Thyroid gland (tissue), 4 donors: Measurements from ENCODE around the gene TMEM225. TPM values are rescaled to one million over a fixed set of nuclear protein-coding genes. Genes with fewer than 3 reads are reported as not detected.

ENCODE experiments used
- DNase-seq, 2 donors: peaks; one replicate each; pipeline ENCODE4 v3.0.0-alpha.2; 2019
- H3K27ac ChIP-seq, 3 donors: fragments of 200-600 bp; sonication (generic); 1 replicate in 2 of 3; 2 replicates in 1 of 3; pipeline ENCODE4 v1.5.1; 2016 to 2019; ENCODE audit warnings: mild to moderate bottlenecking in 1 of 3, moderate library complexity in 1 of 3
- H3K27me3 ChIP-seq: fragments of 200-600 bp; sonication (generic); one replicate; pipeline ENCODE4 v1.5.1; 2019
- H3K36me3 ChIP-seq, 2 donors: fragments of 200-600 bp; sonication (generic); one replicate each; pipeline ENCODE4 v1.5.1; 2016 to 2019
- H3K4me1 ChIP-seq, 2 donors: fragments of 200-600 bp; sonication (generic); one replicate each; pipeline ENCODE4 v1.5.1; 2017 to 2019
- H3K4me3 ChIP-seq, 3 donors: fragments of 200-600 bp; sonication (generic); replicated peaks in 1 of 3; 1 replicate in 2 of 3; 2 replicates in 1 of 3; pipeline ENCODE4 v1.5.1; 2016; ENCODE audit warnings: mild to moderate bottlenecking in 1 of 3
- H3K9me3 ChIP-seq: fragments of 200-600 bp; sonication (generic); one replicate; pipeline ENCODE4 v1.5.1; 2017
- CTCF ChIP-seq, 6 experiments: fragments of 200-600 bp in 3 of 6; fragments of 450-650 bp in 3 of 6; sonication (generic) in 3 of 6; IDR thresholded peaks; one replicate each; pipeline ENCODE4 v1.5.1; 2016 to 2019; ENCODE audit warnings: antibody characterized with exemption in 6 of 6, mild to moderate bottlenecking in 2 of 6, inconsistent platforms in 1 of 6, moderate library complexity in 1 of 6
- POLR2A ChIP-seq, 2 donors: fragments of 450-650 bp; IDR thresholded peaks; one replicate each; pipeline ENCODE4 v1.6.1; 2017; ENCODE audit warnings: antibody characterized with exemption in 2 of 2, mild to moderate bottlenecking in 2 of 2, moderate library complexity in 1 of 2
- WGBS, 2 donors: methylation state at CpG; one replicate each; pipeline ENCODE4 v1.1.5; 2017; 5-methylcytosine and 5-hydroxymethylcytosine counted together
- intact Hi-C: fragments of 100-400 bp; cut with DNase I; formaldehyde crosslinking; loops from one replicate; pipeline ENCODE4 v1.15.1; 2023
- total RNA-seq, 4 donors: library from RNA; depleted of rRNA; stranded (reverse); fragments of >200 nt; gene quantifications; one replicate each; pipeline ENCODE4 v1.2.3, GENCODE V29; 2016

TMEM225 gene
- not detected for total RNA-seq

DNA sequence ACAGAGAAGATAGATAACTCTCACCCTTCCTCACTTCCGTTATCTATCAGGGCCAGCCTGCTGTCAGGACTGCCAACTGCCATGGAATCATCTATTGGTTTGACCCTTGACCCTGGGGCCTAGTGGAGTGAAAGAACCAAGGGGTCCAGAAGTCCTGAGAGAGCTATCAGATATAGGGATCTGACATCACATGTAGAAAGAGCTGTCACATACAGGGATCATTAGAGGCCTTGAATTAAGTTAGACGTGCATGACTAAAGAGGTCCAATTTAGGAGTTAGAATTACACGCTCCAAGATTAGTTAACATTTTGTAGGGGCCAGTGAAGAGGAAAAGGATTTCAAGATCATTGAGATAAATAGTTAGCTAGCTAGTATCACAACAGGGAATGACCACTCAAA is at the start of gene TMEM225:
Gene TMEM225 (minus strand): TSS at position 101 of the 400 bp plus-strand sequence. CDS start 245 bp downstream, outside the sequence.
- no peak within 1 kb of the TSS for H3K27ac ChIP-seq
- intact Hi-C loops, result no loop called here
- WGBS, 2 donors, result 75 to 90% methylated on average over 3 of the region's 3 CpGs
- no peaks in the 10 kb centered on the region for H3K36me3 ChIP-seq
- H3K9me3 ChIP-seq, result no peaks in the 10 kb centered on the region
- H3K27me3 ChIP-seq, result no peaks in the 10 kb centered on the region
- H3K4me3 ChIP-seq, result no peak within 1 kb of the TSS
- TF ChIP-seq CTCF (IDR thresholded peaks at IDR 0.05), result no peak
- no peak for TF ChIP-seq POLR2A (IDR thresholded peaks at IDR 0.05)
- no peaks in the 10 kb centered on the region for H3K4me1 ChIP-seq
- no peak for DNase-seq

- TF ChIP-seq CTCF (IDR thresholded peaks at IDR 0.05) (no peak), POLR2A (IDR thresholded peaks at IDR 0.05) (no peak)
- no peaks in the 10 kb centered on the region for H3K36me3 ChIP-seq
- intact Hi-C loops, result no loop called here
- 83 to 84% methylated on average over 1 of the region's 1 CpG for WGBS, 2 donors
- no peak overlapping the region for H3K27ac ChIP-seq
- H3K27me3 ChIP-seq, result no peaks in the 10 kb centered on the region
- H3K4me3 ChIP-seq, result no peak overlapping the region
- no peaks in the 10 kb centered on the region for H3K9me3 ChIP-seq
- no peak for DNase-seq
- no peaks in the 10 kb centered on the region for H3K4me1 ChIP-seq
Observed at GRCh38 chr11:123924027-123924426, 38.6 kb upstream of the TMEM225 start.

DNA sequence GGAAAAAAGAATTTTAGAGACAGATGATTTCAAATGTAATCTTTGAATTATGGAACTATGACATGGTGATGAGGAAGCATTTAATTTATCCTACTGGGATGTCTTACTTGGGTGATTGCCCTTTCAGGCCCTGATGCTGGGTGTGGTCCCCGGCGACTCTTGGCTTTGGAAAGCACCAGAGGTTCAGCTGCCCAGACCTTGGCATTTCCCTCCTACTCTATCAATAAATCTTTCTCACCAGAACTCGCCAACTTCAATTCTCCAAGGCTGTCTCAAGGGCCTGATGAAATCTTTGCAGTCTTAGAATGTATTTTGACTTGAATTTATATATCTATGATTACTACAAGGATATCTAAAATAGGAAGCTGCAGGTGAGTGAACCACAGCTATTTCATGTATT is 35.5 kb upstream of the TMEM225 start:
- no peak for TF ChIP-seq POLR2A (IDR thresholded peaks at IDR 0.05)
- TF ChIP-seq CTCF (IDR thresholded peaks at IDR 0.05), result no peak
- DNase-seq, result no peak

GRCh38 chr11:123905826-123906225 is 20.4 kb upstream of the TMEM225 start:
- DNase-seq, result no peak
- Histone ChIP-seq H3K4me1 (no peaks in the 10 kb centered on the region), H3K36me3 (no peaks in the 10 kb centered on the region), H3K4me3 (no peak overlapping the region), H3K27ac (no peak overlapping the region), H3K9me3 (no peaks in the 10 kb centered on the region), H3K27me3 (no peaks in the 10 kb centered on the region)
- intact Hi-C loops, result no loop called here
- TF ChIP-seq CTCF (IDR thresholded peaks at IDR 0.05), result no peak
- TF ChIP-seq POLR2A (IDR thresholded peaks at IDR 0.05), result no peak
- 42 to 46% methylated on average over 3 of the region's 3 CpGs for WGBS, 2 donors

More for the DNA sequence above, 35.5 kb upstream of the TMEM225 start:
- intact Hi-C loops, result no loop called here
- Histone ChIP-seq H3K4me3 (no peak overlapping the region), H3K9me3 (no peaks in the 10 kb centered on the region), H3K27ac (no peak overlapping the region), H3K36me3 (no peaks in the 10 kb centered on the region), H3K4me1 (no peaks in the 10 kb centered on the region), H3K27me3 (no peaks in the 10 kb centered on the region)
- 78 to 85% methylated on average over 3 of the region's 3 CpGs for WGBS, 2 donors

DNA sequence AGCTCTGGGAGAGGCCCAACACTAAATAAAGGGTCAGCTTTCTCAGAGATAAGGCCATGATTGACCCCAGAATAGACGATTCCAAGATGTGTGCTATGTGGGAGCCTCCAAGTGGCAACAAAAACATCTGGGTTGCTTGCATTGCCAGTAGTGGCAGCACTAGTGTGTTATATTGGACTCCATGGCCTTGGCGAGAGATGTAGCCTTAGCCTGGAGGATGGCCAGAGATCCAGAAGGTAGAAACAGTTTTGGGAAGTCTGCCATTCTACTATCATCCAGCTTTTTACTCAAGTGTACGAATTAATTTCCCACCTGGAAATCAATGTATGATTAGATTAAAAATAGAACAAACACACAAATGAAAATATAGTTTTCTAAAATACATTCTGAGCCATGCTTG is 19.5 kb upstream of the TMEM225 start:
- WGBS, 2 donors, result 79 to 82% methylated on average over 3 of the region's 3 CpGs
- Histone ChIP-seq H3K4me1 (no peaks in the 10 kb centered on the region), H3K27ac (no peak overlapping the region), H3K4me3 (no peak overlapping the region), H3K36me3 (no peaks in the 10 kb centered on the region), H3K9me3 (no peaks in the 10 kb centered on the region), H3K27me3 (no peaks in the 10 kb centered on the region)
- TF ChIP-seq POLR2A (IDR thresholded peaks at IDR 0.05) (no peak), CTCF (IDR thresholded peaks at IDR 0.05) (no peak)
- intact Hi-C loops, result no loop called here
- no peak for DNase-seq
